Measurements from ENCODE around the gene NRXN3.

Gene NRXN3

GRCh38 chr14:79080040-79080439, 909.9 kb downstream of the NRXN3 start:
- Histone ChIP-seq H3K36me3 (ENCODE audit: control insufficient read depth, insufficient read depth, low read length) (no peaks in the 10 kb centered on the region), H3K9me3 (ENCODE audit: control insufficient read depth, low read length) (no peaks in the 10 kb centered on the region)

DNA sequence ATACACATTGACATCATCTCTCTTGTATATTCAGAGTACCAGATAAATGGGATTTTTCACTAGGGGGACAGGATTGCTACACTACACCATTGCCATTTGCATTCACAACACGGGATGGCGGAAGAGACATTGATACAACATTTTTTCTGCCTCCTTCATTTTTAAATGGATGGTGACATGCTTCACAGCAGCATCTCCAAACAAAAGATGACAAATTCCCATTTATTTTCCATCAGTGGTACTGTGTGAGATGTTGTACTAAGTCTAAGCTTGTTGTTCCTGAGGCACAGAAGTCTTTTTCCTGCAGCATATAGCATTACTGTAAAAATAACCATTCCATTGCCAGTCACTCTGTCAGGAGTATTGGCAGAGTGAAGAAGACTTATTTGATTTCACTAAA, 912.7 kb downstream of the NRXN3 start:
- no peaks in the 10 kb centered on the region for H3K4me1 ChIP-seq (ENCODE audit: control insufficient read depth, insufficient read depth, low read length)
- no peaks in the 10 kb centered on the region for H3K9me3 ChIP-seq (ENCODE audit: control insufficient read depth, low read length)
- H3K36me3 ChIP-seq (ENCODE audit: control insufficient read depth, insufficient read depth, low read length), result no peaks in the 10 kb centered on the region
- no peak overlapping the region for H3K4me3 ChIP-seq (ENCODE audit: low read length)
- no peak overlapping the region for H3K9ac ChIP-seq (ENCODE audit: low read length)
- no peaks in the 10 kb centered on the region for H3K27me3 ChIP-seq (ENCODE audit: control insufficient read depth, insufficient read depth, low read length)

More at GRCh38 chr14:79080040-79080439, 909.9 kb downstream of the NRXN3 start:
- H3K4me3 ChIP-seq (ENCODE audit: low read length), result no peak overlapping the region
- H3K4me1 ChIP-seq (ENCODE audit: control insufficient read depth, insufficient read depth, low read length), result no peaks in the 10 kb centered on the region
- no peaks in the 10 kb centered on the region for H3K27me3 ChIP-seq (ENCODE audit: control insufficient read depth, insufficient read depth, low read length)
- H3K9ac ChIP-seq (ENCODE audit: low read length), result no peak overlapping the region

DNA sequence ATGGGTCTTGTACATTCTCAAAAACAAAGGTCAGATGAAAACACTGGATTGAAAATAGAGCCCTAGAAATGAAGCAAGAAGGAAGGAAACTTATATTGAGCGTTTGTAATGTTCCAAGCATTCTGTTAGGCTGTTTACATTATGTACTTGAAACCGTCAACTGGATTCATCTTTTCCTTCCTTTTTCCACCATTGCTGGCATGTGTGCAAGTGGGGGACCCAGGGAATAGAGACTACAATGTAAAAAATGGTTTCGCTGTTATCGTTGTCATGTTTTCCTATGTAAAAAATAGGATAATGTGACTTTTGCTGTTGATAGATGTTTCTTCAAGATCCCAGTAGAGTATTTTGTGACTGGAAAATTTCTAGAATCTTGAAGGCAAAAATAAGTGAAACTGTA, 913.2 kb downstream of the NRXN3 start:
- Histone ChIP-seq H3K4me3 (ENCODE audit: low read length) (no peak overlapping the region), H3K9me3 (ENCODE audit: control insufficient read depth, low read length) (no peaks in the 10 kb centered on the region), H3K9ac (ENCODE audit: low read length) (no peak overlapping the region), H3K36me3 (ENCODE audit: control insufficient read depth, insufficient read depth, low read length) (no peaks in the 10 kb centered on the region), H3K27me3 (ENCODE audit: control insufficient read depth, insufficient read depth, low read length) (no peaks in the 10 kb centered on the region), H3K4me1 (ENCODE audit: control insufficient read depth, insufficient read depth, low read length) (no peaks in the 10 kb centered on the region)

DNA sequence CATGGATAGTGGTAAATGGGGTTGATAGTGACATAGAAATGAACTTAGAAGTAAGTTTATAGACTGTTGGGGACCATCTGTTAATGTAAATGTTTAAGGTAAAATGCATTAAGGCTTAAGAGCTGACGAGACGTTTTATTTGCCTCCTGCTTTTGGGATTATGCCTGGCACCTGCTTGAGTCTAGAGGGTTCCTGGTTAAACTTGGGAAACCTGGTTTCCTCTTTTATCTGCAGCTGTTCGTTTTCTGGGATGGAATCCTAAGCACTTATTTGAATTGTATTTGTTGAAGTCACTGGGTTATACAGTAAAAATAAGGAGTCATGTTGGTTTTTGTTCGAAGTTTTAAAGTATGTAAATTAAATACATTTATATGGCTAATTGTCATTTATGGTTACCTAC, 914.7 kb downstream of the NRXN3 start:
- H3K4me3 ChIP-seq (ENCODE audit: low read length), result no peak overlapping the region
- no peaks in the 10 kb centered on the region for H3K9me3 ChIP-seq (ENCODE audit: control insufficient read depth, low read length)
- H3K4me1 ChIP-seq (ENCODE audit: control insufficient read depth, insufficient read depth, low read length), result no peaks in the 10 kb centered on the region
- H3K36me3 ChIP-seq (ENCODE audit: control insufficient read depth, insufficient read depth, low read length), result no peaks in the 10 kb centered on the region
- no peaks in the 10 kb centered on the region for H3K27me3 ChIP-seq (ENCODE audit: control insufficient read depth, insufficient read depth, low read length)
- H3K9ac ChIP-seq (ENCODE audit: low read length), result no peak overlapping the region

DNA sequence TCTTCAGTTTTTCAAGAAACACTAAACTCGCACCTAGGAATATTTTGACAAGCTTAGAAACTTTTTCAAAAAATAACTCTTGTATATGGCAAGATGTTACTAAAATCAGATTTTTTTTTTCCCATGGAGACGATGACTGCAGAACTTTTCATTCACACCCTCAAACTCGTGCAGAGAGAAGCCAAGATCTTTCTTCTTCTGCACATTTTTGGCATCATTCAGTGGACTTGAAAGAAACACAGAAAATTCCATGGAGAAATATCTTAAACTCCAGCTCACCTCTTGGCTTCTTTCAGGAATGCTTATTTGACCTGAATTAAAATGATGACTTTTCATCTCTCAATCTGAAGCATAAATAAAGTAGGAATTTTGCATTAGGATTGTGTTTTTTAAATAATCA, 919.4 kb downstream of the NRXN3 start:
- H3K36me3 ChIP-seq (ENCODE audit: control insufficient read depth, insufficient read depth, low read length), result no peaks in the 10 kb centered on the region
- H3K9ac ChIP-seq (ENCODE audit: low read length), result no peak overlapping the region
- no peak overlapping the region for H3K4me3 ChIP-seq (ENCODE audit: low read length)
- H3K4me1 ChIP-seq (ENCODE audit: control insufficient read depth, insufficient read depth, low read length), result no peaks in the 10 kb centered on the region
- no peaks in the 10 kb centered on the region for H3K9me3 ChIP-seq (ENCODE audit: control insufficient read depth, low read length)
- no peaks in the 10 kb centered on the region for H3K27me3 ChIP-seq (ENCODE audit: control insufficient read depth, insufficient read depth, low read length)

DNA sequence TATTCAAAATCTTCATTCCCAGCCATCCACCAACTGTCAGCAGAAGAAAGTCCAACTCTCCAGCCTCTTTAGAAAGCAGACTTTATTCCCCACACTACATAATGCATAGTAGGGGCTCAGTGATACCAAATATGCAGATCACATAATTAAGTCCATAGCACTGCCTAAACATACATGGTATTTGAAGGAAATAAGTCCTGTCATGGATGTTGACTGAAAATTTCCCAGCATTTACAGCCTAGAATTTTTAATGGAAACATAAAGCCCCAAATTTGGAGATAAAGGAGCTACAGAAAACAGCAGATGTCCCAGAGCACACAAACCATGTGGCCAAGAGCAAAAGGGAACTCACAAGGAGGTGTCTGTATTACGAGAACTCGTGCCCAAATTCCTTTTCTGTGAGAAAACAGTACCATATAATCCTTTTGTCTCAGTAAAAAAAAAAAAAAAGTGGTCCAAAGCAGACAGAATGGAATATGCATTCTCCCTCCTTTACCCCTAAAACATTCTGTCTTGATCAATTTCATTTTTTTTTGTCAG, 920.5 kb downstream of the NRXN3 start:
- H3K36me3 ChIP-seq (ENCODE audit: control insufficient read depth, insufficient read depth, low read length), result no peaks in the 10 kb centered on the region
- H3K27me3 ChIP-seq (ENCODE audit: control insufficient read depth, insufficient read depth, low read length), result no peaks in the 10 kb centered on the region
- H3K9ac ChIP-seq (ENCODE audit: low read length), result no peak overlapping the region
- no peak overlapping the region for H3K4me3 ChIP-seq (ENCODE audit: low read length)
- H3K9me3 ChIP-seq (ENCODE audit: control insufficient read depth, low read length), result no peaks in the 10 kb centered on the region
- H3K4me1 ChIP-seq (ENCODE audit: control insufficient read depth, insufficient read depth, low read length), result no peaks in the 10 kb centered on the region

DNA sequence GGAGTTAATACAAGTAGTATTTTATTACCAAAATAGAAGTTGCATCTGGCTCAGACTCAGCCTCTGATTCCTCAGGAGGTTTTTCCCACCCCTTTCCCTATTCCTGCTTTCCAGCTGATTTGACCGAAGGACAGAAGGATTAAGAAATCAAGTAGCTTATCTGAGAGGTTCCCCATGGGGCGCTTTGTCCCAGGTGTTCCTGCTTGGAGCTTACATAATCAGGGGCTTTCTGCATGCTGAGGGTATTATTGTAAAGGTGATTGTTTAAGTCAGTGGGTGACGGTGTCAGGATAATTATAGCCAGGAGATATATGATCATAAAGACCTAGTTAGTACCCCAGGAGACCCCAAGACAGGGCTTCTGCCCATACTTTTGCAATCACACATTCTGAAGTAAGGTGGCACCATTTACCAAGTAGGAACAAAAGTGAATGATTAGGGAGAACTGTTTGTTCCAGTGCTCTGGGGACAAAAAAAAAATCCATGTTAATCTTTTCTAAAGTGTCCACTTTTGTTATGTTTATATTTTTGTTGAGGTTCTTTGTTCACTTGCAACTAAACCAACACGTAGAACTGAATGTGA, 921.3 kb downstream of the NRXN3 start:
- Histone ChIP-seq H3K27me3 (ENCODE audit: control insufficient read depth, insufficient read depth, low read length) (no peaks in the 10 kb centered on the region), H3K9ac (ENCODE audit: low read length) (no peak overlapping the region), H3K9me3 (ENCODE audit: control insufficient read depth, low read length) (no peaks in the 10 kb centered on the region), H3K36me3 (ENCODE audit: control insufficient read depth, insufficient read depth, low read length) (no peaks in the 10 kb centered on the region), H3K4me1 (ENCODE audit: control insufficient read depth, insufficient read depth, low read length) (no peaks in the 10 kb centered on the region), H3K4me3 (ENCODE audit: low read length) (no peak overlapping the region)

- H3K4me1 ChIP-seq (ENCODE audit: control insufficient read depth, insufficient read depth, low read length), result no peaks in the 10 kb centered on the region
- H3K36me3 ChIP-seq (ENCODE audit: control insufficient read depth, insufficient read depth, low read length), result no peaks in the 10 kb centered on the region
- no peaks in the 10 kb centered on the region for H3K9me3 ChIP-seq (ENCODE audit: control insufficient read depth, low read length)
- no peaks in the 10 kb centered on the region for H3K27me3 ChIP-seq (ENCODE audit: control insufficient read depth, insufficient read depth, low read length)
- no peak overlapping the region for H3K4me3 ChIP-seq (ENCODE audit: low read length)
- H3K9ac ChIP-seq (ENCODE audit: low read length), result no peak overlapping the region
Measured at GRCh38 chr14:79093531-79093930, 923.4 kb downstream of the NRXN3 start.

GRCh38 chr14:79094951-79095350, 924.8 kb downstream of the NRXN3 start:
- no peaks in the 10 kb centered on the region for H3K27me3 ChIP-seq (ENCODE audit: control insufficient read depth, insufficient read depth, low read length)
- no peaks in the 10 kb centered on the region for H3K36me3 ChIP-seq (ENCODE audit: control insufficient read depth, insufficient read depth, low read length)
- H3K4me3 ChIP-seq (ENCODE audit: low read length), result no peak overlapping the region
- H3K9me3 ChIP-seq (ENCODE audit: control insufficient read depth, low read length), result no peaks in the 10 kb centered on the region
- no peak overlapping the region for H3K9ac ChIP-seq (ENCODE audit: low read length)
- H3K4me1 ChIP-seq (ENCODE audit: control insufficient read depth, insufficient read depth, low read length), result no peaks in the 10 kb centered on the region

DNA sequence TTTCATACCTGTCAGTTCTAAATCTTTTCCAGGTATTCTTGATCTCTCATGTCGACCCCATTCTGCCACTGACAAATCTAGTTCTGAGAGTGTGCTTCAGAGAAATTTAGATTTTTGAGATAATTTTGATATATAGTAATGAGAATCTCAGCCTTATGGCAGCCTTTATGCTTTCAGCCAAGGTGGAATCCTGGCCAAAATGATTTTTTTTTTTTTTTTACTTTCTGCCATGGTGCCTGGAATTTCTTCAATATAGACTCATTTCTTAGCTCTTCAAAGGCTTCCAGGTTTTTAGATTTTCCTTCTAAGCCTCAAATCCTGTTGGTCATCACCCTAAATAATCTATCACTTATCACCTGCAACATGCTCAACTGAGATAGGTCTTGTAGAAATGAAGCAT, 926.6 kb downstream of the NRXN3 start:
- no peaks in the 10 kb centered on the region for H3K9me3 ChIP-seq (ENCODE audit: control insufficient read depth, low read length)
- H3K4me3 ChIP-seq (ENCODE audit: low read length), result no peak overlapping the region
- H3K36me3 ChIP-seq (ENCODE audit: control insufficient read depth, insufficient read depth, low read length), result no peaks in the 10 kb centered on the region
- H3K9ac ChIP-seq (ENCODE audit: low read length), result no peak overlapping the region
- no peaks in the 10 kb centered on the region for H3K27me3 ChIP-seq (ENCODE audit: control insufficient read depth, insufficient read depth, low read length)
- no peaks in the 10 kb centered on the region for H3K4me1 ChIP-seq (ENCODE audit: control insufficient read depth, insufficient read depth, low read length)

- H3K9ac ChIP-seq (ENCODE audit: low read length), result no peak overlapping the region
- H3K36me3 ChIP-seq (ENCODE audit: control insufficient read depth, insufficient read depth, low read length), result no peaks in the 10 kb centered on the region
- no peaks in the 10 kb centered on the region for H3K27me3 ChIP-seq (ENCODE audit: control insufficient read depth, insufficient read depth, low read length)
- H3K4me3 ChIP-seq (ENCODE audit: low read length), result no peak overlapping the region
- no peaks in the 10 kb centered on the region for H3K4me1 ChIP-seq (ENCODE audit: control insufficient read depth, insufficient read depth, low read length)
- no peaks in the 10 kb centered on the region for H3K9me3 ChIP-seq (ENCODE audit: control insufficient read depth, low read length)
Measured at GRCh38 chr14:79098324-79098723, 928.2 kb downstream of the NRXN3 start.

GRCh38 chr14:79100578-79100977, 930.4 kb downstream of the NRXN3 start:
- no peaks in the 10 kb centered on the region for H3K4me1 ChIP-seq (ENCODE audit: control insufficient read depth, insufficient read depth, low read length)
- no peaks in the 10 kb centered on the region for H3K9me3 ChIP-seq (ENCODE audit: control insufficient read depth, low read length)
- no peaks in the 10 kb centered on the region for H3K27me3 ChIP-seq (ENCODE audit: control insufficient read depth, insufficient read depth, low read length)
- no peaks in the 10 kb centered on the region for H3K36me3 ChIP-seq (ENCODE audit: control insufficient read depth, insufficient read depth, low read length)
- no peak overlapping the region for H3K4me3 ChIP-seq (ENCODE audit: low read length)
- H3K9ac ChIP-seq (ENCODE audit: low read length), result no peak overlapping the region

DNA sequence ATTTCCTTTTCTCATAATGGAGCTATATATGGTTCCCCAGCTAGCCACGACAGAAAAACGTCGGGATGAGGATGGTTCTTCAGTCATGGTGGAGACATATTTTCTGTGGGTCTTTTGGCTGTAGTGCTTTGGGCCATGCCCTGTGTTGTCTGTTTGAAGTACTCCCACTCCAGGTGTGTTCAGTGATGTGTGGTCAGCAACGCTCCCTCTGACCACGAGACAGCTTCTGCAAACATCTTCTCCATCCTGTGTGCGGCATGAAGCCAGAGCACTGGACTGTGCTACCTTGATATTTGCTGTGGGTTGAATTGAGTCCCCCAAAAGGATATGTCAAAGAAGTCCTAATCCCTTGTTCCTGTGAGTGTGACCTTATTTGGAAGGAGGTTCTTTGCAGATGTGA, 931.2 kb downstream of the NRXN3 start:
- H3K9me3 ChIP-seq (ENCODE audit: control insufficient read depth, low read length), result no peaks in the 10 kb centered on the region
- H3K36me3 ChIP-seq (ENCODE audit: control insufficient read depth, insufficient read depth, low read length), result no peaks in the 10 kb centered on the region
- no peak overlapping the region for H3K4me3 ChIP-seq (ENCODE audit: low read length)
- no peaks in the 10 kb centered on the region for H3K4me1 ChIP-seq (ENCODE audit: control insufficient read depth, insufficient read depth, low read length)
- H3K27me3 ChIP-seq (ENCODE audit: control insufficient read depth, insufficient read depth, low read length), result no peaks in the 10 kb centered on the region
- H3K9ac ChIP-seq (ENCODE audit: low read length), result no peak overlapping the region

Data from mucosa of stomach (tissue), 1 donor.